Ecto neural progenitor cell (in vitro differentiated cells): ENCODE data around the gene FARP1.

Source experiments
- DNase-seq: peaks from one replicate; pipeline ENCODE4 v3.0.0-alpha.2; 2018; ENCODE audit warnings: low spot score

FARP1 gene

GRCh38 chr13:98142380-98143156 is at the start of gene FARP1:
TSS of gene FARP1 (plus strand) at chr13:98143094. CDS start at chr13:98213243, 70,149 bp downstream.
- DNase-seq, result peak; percentile 89

- DNase-seq, result no peak
These were observed 48.1 kb upstream of the FARP1 start for GRCh38 chr13:98094678-98095266.

GRCh38 chr13:98096059-98096458 is 46.8 kb upstream of the FARP1 start:
- no peak for DNase-seq

GRCh38 chr13:98097749-98098148 is 45.1 kb upstream of the FARP1 start:
- DNase-seq, result no peak

GRCh38 chr13:98098516-98098915 is 44.4 kb upstream of the FARP1 start:
- DNase-seq, result no peak

- DNase-seq, result no peak
These were observed 43.3 kb upstream of the FARP1 start for GRCh38 chr13:98099627-98100026.

GRCh38 chr13:98100481-98100880 is 42.4 kb upstream of the FARP1 start:
- DNase-seq, result no peak

- DNase-seq, result no peak
These were observed 39.4 kb upstream of the FARP1 start for GRCh38 chr13:98103531-98103930.

GRCh38 chr13:98103942-98104880 is 38.7 kb upstream of the FARP1 start:
- no peak for DNase-seq

GRCh38 chr13:98105929-98106336 is 37.0 kb upstream of the FARP1 start:
- no peak for DNase-seq

GRCh38 chr13:98108341-98108740 is 34.6 kb upstream of the FARP1 start:
- no peak for DNase-seq

GRCh38 chr13:98109226-98109853 is 33.6 kb upstream of the FARP1 start:
- no peak for DNase-seq

GRCh38 chr13:98110749-98111148 is 32.1 kb upstream of the FARP1 start:
- DNase-seq, result no peak

- DNase-seq, result no peak
These were observed 31.5 kb upstream of the FARP1 start for GRCh38 chr13:98111168-98112098.

- no peak for DNase-seq
These were observed 30.4 kb upstream of the FARP1 start for GRCh38 chr13:98112456-98112855.

- DNase-seq, result no peak
These were observed 24.0 kb upstream of the FARP1 start for GRCh38 chr13:98118865-98119264.

- DNase-seq, result no peak
These were observed 19.7 kb upstream of the FARP1 start for GRCh38 chr13:98123176-98123575.

GRCh38 chr13:98129059-98129746 is 13.7 kb upstream of the FARP1 start:
- no peak for DNase-seq

GRCh38 chr13:98133946-98134345 is 8.9 kb upstream of the FARP1 start:
- no peak for DNase-seq

GRCh38 chr13:98134901-98135300 is 8.0 kb upstream of the FARP1 start:
- DNase-seq, result no peak
